ENCODE data around the gene IL5. TPM values are rescaled to one million over a fixed set of nuclear protein-coding genes. Genes with fewer than 3 reads are reported as not detected.

IL5 gene
- total RNA-seq, 1 donor from 2014 or later: not detected

DNA sequence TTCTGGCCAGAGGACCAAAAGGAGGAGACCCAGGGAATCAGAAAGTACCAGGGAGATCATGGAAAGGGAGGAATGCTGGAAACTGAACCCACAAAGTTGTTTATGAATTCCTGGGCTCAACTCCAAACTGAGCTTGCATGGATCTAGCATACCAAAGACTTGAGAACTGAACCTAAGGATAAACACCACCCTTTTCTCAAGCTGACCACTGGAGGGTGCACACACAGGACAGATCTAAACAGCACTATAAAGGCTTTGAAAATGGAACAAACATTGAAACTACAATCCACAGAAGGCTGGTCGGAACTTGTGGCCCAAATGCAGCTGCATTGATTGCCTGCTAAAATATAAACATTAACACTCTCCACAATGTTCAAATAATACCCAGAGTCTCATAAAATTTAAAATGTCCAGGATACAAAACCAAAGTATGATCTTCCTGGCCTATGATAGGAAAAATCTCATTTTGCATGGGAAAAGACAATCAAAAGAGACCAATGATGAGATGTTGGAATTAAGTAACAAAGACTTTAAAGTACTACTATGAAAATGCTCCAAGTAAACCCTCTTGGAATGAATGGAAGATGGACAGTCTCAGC is 37.1 kb downstream of the IL5 start:
- Mint-ChIP-seq H3K9me3 (ENCODE audit: unreplicated experiment) (peaks cover 2% of the 10 kb centered on the region), H3K27ac (ENCODE audit: unreplicated experiment) (no peak overlapping the region), H3K4me3 (ENCODE audit: unreplicated experiment) (no peak overlapping the region), H3K27me3 (ENCODE audit: unreplicated experiment) (peaks cover 2% of the 10 kb centered on the region), H3K4me1 (ENCODE audit: low read depth, unreplicated experiment) (no peaks in the 10 kb centered on the region), H3K36me3 (ENCODE audit: unreplicated experiment) (peaks cover 5% of the 10 kb centered on the region)
- TF ChIP-seq, protein P1, sequence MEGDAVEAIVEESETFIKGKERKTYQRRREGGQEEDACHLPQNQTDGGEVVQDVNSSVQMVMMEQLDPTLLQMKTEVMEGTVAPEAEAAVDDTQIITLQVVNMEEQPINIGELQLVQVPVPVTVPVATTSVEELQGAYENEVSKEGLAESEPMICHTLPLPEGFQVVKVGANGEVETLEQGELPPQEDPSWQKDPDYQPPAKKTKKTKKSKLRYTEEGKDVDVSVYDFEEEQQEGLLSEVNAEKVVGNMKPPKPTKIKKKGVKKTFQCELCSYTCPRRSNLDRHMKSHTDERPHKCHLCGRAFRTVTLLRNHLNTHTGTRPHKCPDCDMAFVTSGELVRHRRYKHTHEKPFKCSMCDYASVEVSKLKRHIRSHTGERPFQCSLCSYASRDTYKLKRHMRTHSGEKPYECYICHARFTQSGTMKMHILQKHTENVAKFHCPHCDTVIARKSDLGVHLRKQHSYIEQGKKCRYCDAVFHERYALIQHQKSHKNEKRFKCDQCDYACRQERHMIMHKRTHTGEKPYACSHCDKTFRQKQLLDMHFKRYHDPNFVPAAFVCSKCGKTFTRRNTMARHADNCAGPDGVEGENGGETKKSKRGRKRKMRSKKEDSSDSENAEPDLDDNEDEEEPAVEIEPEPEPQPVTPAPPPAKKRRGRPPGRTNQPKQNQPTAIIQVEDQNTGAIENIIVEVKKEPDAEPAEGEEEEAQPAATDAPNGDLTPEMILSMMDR (IDR thresholded peaks at IDR 0.05; ENCODE audit: partially characterized antibody, unreplicated experiment): no peak
- DNase-seq: no peak

DNA sequence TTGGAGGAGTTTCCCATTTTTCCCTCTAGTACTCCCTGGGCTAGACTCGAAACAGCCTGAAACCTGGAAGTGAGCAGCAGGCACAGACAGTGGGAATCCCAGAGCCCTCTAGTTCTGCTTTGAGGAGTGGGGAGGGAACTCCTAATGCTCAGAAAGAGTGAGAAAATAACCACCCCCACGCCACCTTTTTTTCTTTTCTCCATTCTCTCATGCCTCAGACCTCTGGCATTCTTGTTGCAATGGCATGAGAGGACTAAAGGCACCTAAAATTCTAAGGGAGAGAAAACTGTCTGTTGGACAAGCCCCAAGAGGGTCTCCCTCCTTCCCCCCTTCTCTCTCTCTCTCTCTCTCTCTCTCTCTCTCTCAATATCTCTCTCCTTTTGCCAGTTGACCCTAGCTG is 37.7 kb downstream of the IL5 start:
- Mint-ChIP-seq H3K27ac (ENCODE audit: unreplicated experiment) (no peak overlapping the region), H3K4me3 (ENCODE audit: unreplicated experiment) (no peak overlapping the region), H3K9me3 (ENCODE audit: unreplicated experiment) (peaks cover 2% of the 10 kb centered on the region), H3K27me3 (ENCODE audit: unreplicated experiment) (peaks cover 2% of the 10 kb centered on the region), H3K36me3 (ENCODE audit: unreplicated experiment) (peaks cover 5% of the 10 kb centered on the region), H3K4me1 (ENCODE audit: low read depth, unreplicated experiment) (no peaks in the 10 kb centered on the region)
- no peak for DNase-seq
- TF ChIP-seq, protein P1 (IDR thresholded peaks at IDR 0.05; ENCODE audit: partially characterized antibody, unreplicated experiment): no peak

DNA sequence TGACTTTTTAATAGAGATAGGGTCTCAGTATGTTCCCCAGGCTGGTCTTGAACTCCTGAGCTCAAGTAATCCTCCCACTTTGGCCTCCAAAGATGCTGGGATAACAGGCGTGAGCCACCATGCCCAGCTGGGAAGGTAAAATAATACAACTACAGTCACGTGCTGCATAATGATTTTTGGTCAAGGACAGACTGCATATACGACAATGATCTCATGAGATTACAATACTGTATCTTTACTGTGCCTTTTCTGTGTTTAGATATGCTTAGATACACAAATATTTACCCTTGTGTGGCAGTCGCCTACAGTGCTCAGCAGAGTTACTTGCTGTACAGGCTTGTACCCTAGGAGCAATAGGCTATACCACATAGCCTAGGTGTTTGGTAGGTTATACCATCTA is 38.6 kb downstream of the IL5 start:
- TF ChIP-seq, protein P1 (IDR thresholded peaks at IDR 0.05; ENCODE audit: partially characterized antibody, unreplicated experiment): no peak
- no peak for DNase-seq
- no peaks in the 10 kb centered on the region for H3K4me1 Mint-ChIP-seq (ENCODE audit: low read depth, unreplicated experiment)
- H3K9me3 Mint-ChIP-seq (ENCODE audit: unreplicated experiment): peaks cover under 1% of the 10 kb centered on the region
- H3K27me3 Mint-ChIP-seq (ENCODE audit: unreplicated experiment): peaks cover 2% of the 10 kb centered on the region
- H3K36me3 Mint-ChIP-seq (ENCODE audit: unreplicated experiment): peaks cover 2% of the 10 kb centered on the region
- H3K27ac Mint-ChIP-seq (ENCODE audit: unreplicated experiment): no peak overlapping the region
- no peak overlapping the region for H3K4me3 Mint-ChIP-seq (ENCODE audit: unreplicated experiment)

DNA sequence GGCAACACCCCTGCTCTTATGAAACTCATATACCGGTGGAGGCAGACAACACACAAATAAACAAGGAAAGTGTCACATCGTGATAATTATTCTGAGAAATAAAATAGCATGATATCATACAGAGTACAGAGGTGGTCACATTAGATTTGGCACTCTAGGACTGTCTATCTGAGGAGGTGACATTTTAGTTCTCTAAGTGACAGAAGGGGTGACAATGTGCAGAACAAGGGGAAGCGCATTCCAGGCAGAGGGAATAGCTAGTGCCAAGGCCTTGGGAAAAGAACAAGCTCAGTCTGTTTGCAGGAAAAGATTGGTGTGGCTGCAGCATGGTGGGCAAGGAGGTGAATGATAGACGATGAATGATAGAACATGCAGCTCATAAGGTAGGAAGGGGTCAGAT is 40.1 kb downstream of the IL5 start:
- no peaks in the 10 kb centered on the region for H3K36me3 Mint-ChIP-seq (ENCODE audit: unreplicated experiment)
- DNase-seq: no peak
- H3K4me1 Mint-ChIP-seq (ENCODE audit: low read depth, unreplicated experiment): no peaks in the 10 kb centered on the region
- H3K27ac Mint-ChIP-seq (ENCODE audit: unreplicated experiment): no peak overlapping the region
- peaks cover 4% of the 10 kb centered on the region for H3K27me3 Mint-ChIP-seq (ENCODE audit: unreplicated experiment)
- H3K4me3 Mint-ChIP-seq (ENCODE audit: unreplicated experiment): no peak overlapping the region
- TF ChIP-seq, protein P1 (IDR thresholded peaks at IDR 0.05; ENCODE audit: partially characterized antibody, unreplicated experiment): no peak
- no peaks in the 10 kb centered on the region for H3K9me3 Mint-ChIP-seq (ENCODE audit: unreplicated experiment)

DNA sequence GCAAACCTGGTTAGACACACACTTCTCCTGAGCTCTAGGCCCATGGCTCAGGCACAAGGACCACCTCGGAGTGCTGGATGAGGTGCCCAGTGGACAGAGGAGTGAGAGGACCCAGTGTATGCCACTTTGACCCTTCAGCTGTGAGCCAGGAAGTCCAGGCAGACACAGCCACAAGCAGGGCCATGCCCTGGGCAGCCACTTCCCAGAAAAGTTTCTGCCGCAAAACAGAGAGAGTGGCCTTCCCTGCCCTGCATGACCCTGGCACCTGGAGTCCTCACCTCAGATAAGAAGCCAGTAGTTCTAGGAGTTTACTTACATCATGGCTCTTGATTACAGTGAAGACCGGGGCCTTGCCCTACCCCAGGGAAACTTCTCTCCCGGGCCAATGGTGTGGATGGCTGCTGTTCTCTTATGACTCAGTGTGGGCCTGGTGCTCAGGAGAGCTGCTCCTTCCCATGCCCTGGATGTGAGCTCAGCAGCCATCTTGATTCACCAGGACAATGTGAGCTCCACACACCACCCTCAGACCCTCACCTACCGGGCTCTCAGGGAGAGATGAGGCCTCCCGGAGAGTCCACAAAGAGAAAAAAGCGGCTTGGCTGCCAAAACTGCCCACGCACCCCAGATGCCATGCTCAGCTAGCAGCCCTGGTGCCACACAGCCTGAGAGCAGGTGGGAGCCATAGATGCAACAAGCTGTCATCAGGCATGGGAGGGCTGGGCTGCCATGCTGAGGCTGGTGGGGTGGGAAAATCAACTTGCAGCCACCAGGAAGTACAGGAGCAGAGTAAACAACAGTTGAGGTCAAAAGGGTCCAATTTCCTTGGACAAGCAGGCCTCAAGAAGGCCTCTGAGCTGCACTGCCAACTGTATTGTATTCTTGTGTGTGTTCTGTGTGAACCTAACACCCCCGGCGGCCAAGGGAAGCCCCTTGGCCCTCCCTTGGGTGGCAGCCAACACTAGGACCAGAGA is 41.1 kb downstream of the IL5 start:
- H3K4me1 Mint-ChIP-seq (ENCODE audit: low read depth, unreplicated experiment): no peaks in the 10 kb centered on the region

More for the DNA sequence above, 41.1 kb downstream of the IL5 start:
- Mint-ChIP-seq H3K9me3 (ENCODE audit: unreplicated experiment) (peaks cover 2% of the 10 kb centered on the region), H3K27me3 (ENCODE audit: unreplicated experiment) (peaks cover 6% of the 10 kb centered on the region), H3K4me3 (ENCODE audit: unreplicated experiment) (no peak overlapping the region), H3K27ac (ENCODE audit: unreplicated experiment) (no peak overlapping the region), H3K36me3 (ENCODE audit: unreplicated experiment) (no peaks in the 10 kb centered on the region)
- TF ChIP-seq, protein P1 (IDR thresholded peaks at IDR 0.05; ENCODE audit: partially characterized antibody, unreplicated experiment): no peak
- DNase-seq: no peak
